Naive B cell (primary cell): Measurements from ENCODE around the gene LRRC7. TPM values are rescaled to one million over a fixed set of nuclear protein-coding genes. Genes with fewer than 3 reads are reported as not detected.

Experiments
- ATAC-seq, 2 donors: fragments of 150-1000 bp; cut with Tn5 transposase; 2 replicates each; pipeline ENCODE4 v1.10.0; 2021; ENCODE audit warnings: low read depth in 2 of 2, mild to moderate bottlenecking in 2 of 2, moderate library complexity in 2 of 2
- DNase-seq: peaks from one replicate; pipeline ENCODE4 v3.0.0; 2022
- H3K27ac Mint-ChIP-seq, 6 donors: one replicate each; pipeline ENCODE4 v1.8.0; 2020 to 2022; ENCODE audit warnings: mild to moderate bottlenecking in 6 of 6, mixed read lengths in 6 of 6, moderate library complexity in 5 of 6, inconsistent platforms in 2 of 6
- H3K27me3 Mint-ChIP-seq, 3 donors: one replicate each; pipeline ENCODE4 v1.8.0; 2021 to 2022; ENCODE audit warnings: mixed read lengths in 3 of 3, mild to moderate bottlenecking in 1 of 3
- H3K36me3 Mint-ChIP-seq, 2 donors: one replicate each; pipeline ENCODE4 v1.8.0; 2020 to 2022; ENCODE audit warnings: mixed read lengths in 2 of 2, inconsistent platforms in 1 of 2, mild to moderate bottlenecking in 1 of 2
- H3K4me1 Mint-ChIP-seq, 3 donors: one replicate each; pipeline ENCODE4 v1.8.0; 2020 to 2022; ENCODE audit warnings: mixed read lengths in 3 of 3, inconsistent platforms in 1 of 3, mild to moderate bottlenecking in 1 of 3, moderate library complexity in 1 of 3
- H3K4me3 Mint-ChIP-seq, 8 donors: one replicate each; pipeline ENCODE4 v1.8.0; 2020 to 2022; ENCODE audit warnings: mild to moderate bottlenecking in 8 of 8, mixed read lengths in 8 of 8, moderate library complexity in 8 of 8, inconsistent platforms in 2 of 8
- H3K9me3 Mint-ChIP-seq, 7 donors: one replicate each; pipeline ENCODE4 v1.8.0; 2020 to 2022; ENCODE audit warnings: mixed read lengths in 7 of 7, mild to moderate bottlenecking in 5 of 7, inconsistent platforms in 2 of 7, moderate library complexity in 1 of 7
- polyA plus RNA-seq, 6 donors: library from polyadenylated mRNA; unstranded; fragments of 300-500 nt; fragmentation: Illumina TruSeq; gene quantifications; one replicate each; pipeline ENCODE4 v1.2.3, GENCODE V29; 2021; ENCODE audit warnings: low read depth in 6 of 6

LRRC7 gene
- polyA plus RNA-seq, 6 donors from 2014 or later, result 0.13 TPM; not detected in 5

DNA sequence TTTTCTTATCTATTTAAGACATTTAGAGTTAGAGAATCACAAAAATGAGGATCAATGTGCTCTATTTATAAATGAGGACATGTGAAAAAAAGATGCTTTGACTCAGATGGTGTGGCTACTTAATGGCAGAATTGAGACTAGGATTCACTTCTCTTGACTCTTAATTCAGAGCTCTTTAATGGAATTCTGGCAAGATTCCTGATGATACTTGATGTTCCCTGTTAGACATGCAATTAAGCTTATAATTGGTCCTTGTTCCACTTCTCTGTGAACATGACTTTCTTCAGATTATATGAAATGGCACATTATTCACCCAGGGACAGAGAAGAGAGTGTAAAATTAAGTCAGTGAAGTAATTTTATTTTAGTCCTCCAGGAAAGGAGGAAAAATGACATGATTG is 165.3 kb downstream of the LRRC7 start:
- peaks cover 0 to 5% (median 0%) of the 10 kb centered on the region in 3 donors for H3K27me3 Mint-ChIP-seq
- no peak overlapping the region for H3K27ac Mint-ChIP-seq
- no peak for ATAC-seq
- H3K4me3 Mint-ChIP-seq, result no peak overlapping the region
- H3K9me3 Mint-ChIP-seq, result peaks cover 0 to 18% (median 4%) of the 10 kb centered on the region in 7 donors
- no peaks in the 10 kb centered on the region for H3K4me1 Mint-ChIP-seq
- no peaks in the 10 kb centered on the region for H3K36me3 Mint-ChIP-seq
- DNase-seq, result no peak

DNA sequence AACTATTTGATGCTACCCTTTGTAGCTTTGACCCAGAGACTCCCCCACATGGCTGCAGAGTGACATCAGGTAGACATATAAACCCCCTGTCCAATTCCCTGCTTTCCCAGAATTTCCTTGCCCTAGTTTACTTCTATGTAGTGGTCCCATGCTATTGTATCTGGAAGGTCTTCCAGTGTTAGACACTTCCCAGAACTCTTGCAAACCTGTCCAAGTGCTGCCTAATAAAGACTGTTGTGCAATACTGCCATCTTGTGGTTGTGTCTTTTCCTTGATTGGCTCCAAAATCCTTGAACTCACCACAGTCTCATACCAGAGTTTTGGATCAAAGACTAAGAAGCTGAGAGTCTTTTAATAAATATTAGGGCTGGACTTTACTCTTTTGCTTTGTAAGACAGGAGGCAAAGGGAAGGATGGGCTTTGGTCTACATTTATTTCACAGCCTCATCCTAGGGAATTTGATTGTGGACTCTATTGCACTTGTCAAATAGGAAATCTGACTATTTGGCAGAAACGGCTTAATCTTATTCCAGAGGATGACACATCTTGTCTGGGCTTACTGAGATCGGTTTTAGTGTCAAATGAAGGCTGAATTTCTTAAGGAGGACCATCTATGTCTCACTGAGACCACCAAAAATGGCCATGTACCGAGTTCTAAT is 169.9 kb downstream of the LRRC7 start:
- ATAC-seq (no peak), DNase-seq (peak; percentile 14)
- Mint-ChIP-seq H3K4me3 (no peak overlapping the region), H3K36me3 (no peaks in the 10 kb centered on the region), H3K9me3 (no peaks in the 10 kb centered on the region), H3K27ac (no peak overlapping the region), H3K27me3 (peaks cover 0 to 5% (median 0%) of the 10 kb centered on the region in 3 donors), H3K4me1 (no peaks in the 10 kb centered on the region)

DNA sequence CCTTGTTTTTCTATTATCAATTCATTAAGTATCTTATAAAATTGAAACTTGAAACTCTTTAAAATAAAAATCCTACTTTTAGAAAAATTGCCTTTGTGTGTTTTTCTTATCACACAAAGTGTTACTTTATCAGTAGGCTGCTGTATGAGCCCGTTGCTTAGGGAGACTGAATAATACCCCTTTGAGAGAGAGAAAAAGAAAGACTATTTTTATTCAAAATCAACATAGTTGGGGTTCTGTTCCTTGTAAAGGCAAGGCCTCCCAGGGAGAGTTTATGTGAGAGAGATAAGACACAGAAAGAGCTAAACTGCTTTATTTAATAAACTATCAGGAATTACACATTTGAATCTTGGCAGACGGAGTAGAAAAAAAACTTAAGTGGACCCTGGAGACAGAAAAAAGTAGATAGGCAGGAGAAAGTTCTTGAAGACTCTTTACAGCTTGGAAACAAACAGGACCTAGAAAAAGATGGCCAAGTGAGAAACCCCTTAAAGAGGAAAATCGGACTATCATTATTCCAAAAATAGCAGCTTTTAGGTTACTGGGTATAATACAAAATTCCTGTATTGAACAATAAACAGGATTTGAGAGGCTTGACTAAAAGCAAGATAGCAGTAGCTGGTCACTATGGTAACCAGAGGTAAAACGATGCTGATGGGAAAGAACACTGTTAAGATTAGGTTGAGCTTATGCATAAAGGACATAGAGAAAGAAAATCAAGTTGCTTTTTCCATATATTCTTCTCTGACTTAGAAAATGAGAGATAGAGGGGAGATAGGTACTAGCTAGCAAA is 170.9 kb downstream of the LRRC7 start:
- Mint-ChIP-seq H3K4me1 (no peaks in the 10 kb centered on the region), H3K9me3 (no peaks in the 10 kb centered on the region), H3K4me3 (no peak overlapping the region), H3K27me3 (peaks cover 0 to 6% (median 5%) of the 10 kb centered on the region in 3 donors), H3K27ac (no peak overlapping the region), H3K36me3 (no peaks in the 10 kb centered on the region)
- ATAC-seq (no peak), DNase-seq (no peak)

DNA sequence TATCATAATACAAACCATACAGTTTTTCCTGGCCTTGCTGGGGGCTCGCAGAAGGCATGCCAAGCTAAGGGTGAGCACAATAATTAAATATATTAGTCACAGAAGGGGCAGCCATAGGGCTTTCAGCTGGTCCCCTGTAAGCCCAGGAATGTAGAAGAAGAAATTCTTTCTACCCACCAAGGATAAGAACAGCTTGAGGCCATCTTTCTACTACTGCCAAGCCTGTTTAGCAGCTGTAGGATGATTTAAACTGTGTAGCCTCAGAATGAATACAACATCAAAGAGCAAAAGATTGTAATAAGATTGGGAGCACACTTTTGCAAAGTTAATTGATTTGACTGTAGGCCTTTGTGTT is 171.5 kb downstream of the LRRC7 start:
- no peaks in the 10 kb centered on the region for H3K36me3 Mint-ChIP-seq
- H3K27me3 Mint-ChIP-seq, result peaks cover 0 to 6% (median 5%) of the 10 kb centered on the region in 3 donors
- no peak overlapping the region for H3K4me3 Mint-ChIP-seq
- no peaks in the 10 kb centered on the region for H3K9me3 Mint-ChIP-seq
- DNase-seq, result no peak
- ATAC-seq, result no peak
- H3K27ac Mint-ChIP-seq, result no peak overlapping the region
- no peaks in the 10 kb centered on the region for H3K4me1 Mint-ChIP-seq

DNA sequence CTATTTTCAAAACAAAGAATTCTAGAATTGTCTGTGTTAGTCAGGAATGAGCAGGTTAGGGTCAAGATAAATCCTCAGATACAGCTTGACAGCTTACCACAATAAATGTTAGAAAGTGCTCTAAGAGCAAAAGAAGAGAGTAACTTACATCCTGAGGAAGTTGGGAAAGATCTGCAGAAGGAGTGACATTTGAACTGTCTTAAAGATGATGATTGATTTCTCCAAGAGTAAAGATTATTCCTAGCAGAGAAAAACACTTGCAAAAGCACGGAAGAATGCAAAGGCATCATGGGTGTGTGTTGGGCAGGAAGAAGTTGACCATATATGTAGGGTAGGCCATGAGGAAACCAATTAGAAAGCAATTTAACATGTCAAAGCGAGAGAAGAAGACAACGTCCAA is 175.4 kb downstream of the LRRC7 start:
- ATAC-seq (no peak), DNase-seq (no peak)
- Mint-ChIP-seq H3K27ac (no peak overlapping the region), H3K27me3 (peaks cover 0 to 6% (median 0%) of the 10 kb centered on the region in 3 donors), H3K36me3 (no peaks in the 10 kb centered on the region), H3K4me1 (no peaks in the 10 kb centered on the region), H3K9me3 (no peaks in the 10 kb centered on the region), H3K4me3 (no peak overlapping the region)

DNA sequence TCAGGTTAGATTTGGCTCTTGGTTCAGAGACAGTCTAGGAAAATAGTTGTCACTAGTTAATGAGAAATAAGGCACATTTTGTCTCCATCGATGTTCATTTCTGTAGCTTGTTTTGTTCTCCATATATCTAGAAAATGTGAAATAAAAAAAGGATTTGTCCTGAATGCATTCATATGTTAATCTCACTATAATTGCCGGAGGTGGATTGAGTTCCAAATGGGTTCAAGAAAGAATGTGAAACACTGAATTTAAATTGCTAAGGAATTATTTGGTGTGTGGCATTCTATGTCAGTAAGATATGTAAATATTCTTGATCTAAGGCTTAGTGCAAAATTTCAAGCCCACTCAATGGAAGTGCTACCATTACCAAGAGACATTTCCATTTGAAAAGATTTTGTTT is 176.7 kb downstream of the LRRC7 start:
- Mint-ChIP-seq H3K27me3 (peaks cover 0 to 6% (median 0%) of the 10 kb centered on the region in 3 donors), H3K27ac (no peak overlapping the region), H3K9me3 (no peaks in the 10 kb centered on the region), H3K4me1 (no peaks in the 10 kb centered on the region), H3K36me3 (no peaks in the 10 kb centered on the region), H3K4me3 (no peak overlapping the region)
- DNase-seq, result no peak
- ATAC-seq, result no peak

DNA sequence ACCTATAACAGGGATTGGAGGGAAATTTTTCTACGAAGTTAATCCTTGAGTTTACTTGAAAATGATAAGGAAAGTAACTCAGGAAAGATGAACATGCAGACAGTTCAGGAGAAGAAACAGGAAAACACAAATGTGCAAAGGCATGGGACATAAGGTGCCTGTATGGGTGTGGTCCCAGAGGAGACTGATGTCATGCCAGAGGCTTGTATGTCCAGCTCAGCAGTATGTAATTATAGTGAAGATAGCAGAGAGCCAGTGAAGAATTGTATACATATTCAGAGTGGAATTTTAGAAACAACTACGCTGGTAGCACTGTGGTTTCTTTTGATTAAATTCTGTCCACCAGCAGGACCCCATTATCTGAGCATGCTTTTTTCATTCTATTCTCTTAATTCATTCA is 179.5 kb downstream of the LRRC7 start:
- Mint-ChIP-seq H3K36me3 (no peaks in the 10 kb centered on the region), H3K27ac (no peak overlapping the region), H3K9me3 (no peaks in the 10 kb centered on the region), H3K4me1 (no peaks in the 10 kb centered on the region), H3K4me3 (no peak overlapping the region), H3K27me3 (peaks cover 0 to 6% (median 0%) of the 10 kb centered on the region in 3 donors)
- ATAC-seq, result no peak
- no peak for DNase-seq

DNA sequence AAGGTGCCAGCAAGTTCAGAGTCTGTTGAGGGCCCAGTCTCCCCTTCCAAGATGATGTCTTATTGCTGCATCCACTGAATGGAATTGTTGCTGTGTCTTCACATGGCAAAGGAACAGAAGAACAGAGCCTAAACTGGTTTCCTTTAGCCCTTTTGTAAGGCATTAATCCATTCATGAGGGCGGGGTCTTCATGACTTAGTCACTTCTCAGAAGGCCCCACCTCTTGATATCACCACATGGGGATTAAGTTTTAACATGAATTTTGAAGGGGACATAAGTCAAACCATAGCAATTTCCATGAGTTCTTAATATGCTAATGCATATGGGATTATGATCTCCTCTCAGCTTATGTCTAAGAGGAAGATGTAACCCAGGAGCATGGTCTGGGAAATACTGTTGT is 182.9 kb downstream of the LRRC7 start:
- Mint-ChIP-seq H3K27me3 (no peaks in the 10 kb centered on the region), H3K27ac (no peak overlapping the region), H3K36me3 (no peaks in the 10 kb centered on the region), H3K4me1 (no peaks in the 10 kb centered on the region), H3K9me3 (no peaks in the 10 kb centered on the region), H3K4me3 (no peak overlapping the region)
- no peak for ATAC-seq
- no peak for DNase-seq

DNA sequence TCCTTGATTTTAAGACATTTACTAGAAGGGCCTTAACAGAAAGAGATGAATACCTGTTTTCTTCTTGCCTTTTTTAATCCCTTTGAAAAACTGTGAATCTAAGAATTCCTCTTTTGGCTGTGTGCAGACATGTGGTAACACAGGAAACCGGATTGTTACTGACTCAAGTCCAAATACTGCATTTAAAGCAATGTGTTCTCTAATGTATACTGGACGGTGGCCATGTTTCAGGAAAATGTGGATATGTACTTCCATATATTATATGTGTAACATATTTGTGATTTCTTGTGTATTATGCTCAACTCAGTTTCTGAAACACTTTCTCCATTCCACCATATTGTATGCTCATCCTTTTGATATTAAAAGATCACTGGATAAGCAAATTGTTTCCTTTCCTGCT is 185.1 kb downstream of the LRRC7 start:
- no peak for DNase-seq
- H3K9me3 Mint-ChIP-seq, result no peaks in the 10 kb centered on the region
- no peak overlapping the region for H3K4me3 Mint-ChIP-seq
- H3K27ac Mint-ChIP-seq, result no peak overlapping the region
- H3K36me3 Mint-ChIP-seq, result no peaks in the 10 kb centered on the region
- H3K4me1 Mint-ChIP-seq, result no peaks in the 10 kb centered on the region
- ATAC-seq, result no peak
- no peaks in the 10 kb centered on the region for H3K27me3 Mint-ChIP-seq

DNA sequence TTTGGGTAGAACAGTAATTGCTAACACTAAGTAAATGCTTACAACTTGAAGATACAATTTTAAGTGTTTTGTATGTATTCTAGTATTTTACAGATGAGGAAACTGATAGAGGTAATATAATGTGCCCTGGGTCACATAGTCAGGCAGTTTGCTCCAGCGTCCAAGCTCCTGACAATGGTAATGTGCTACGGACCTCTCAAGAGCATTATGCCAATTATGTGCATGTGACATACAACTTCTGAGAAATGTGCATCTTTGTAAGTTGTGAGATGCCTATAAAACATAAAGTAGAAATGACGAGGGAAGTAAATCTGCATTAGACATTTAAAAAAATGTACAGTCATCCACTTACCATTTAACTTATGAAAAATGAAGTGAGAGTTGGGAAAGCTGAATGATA is 186.8 kb downstream of the LRRC7 start:
- H3K9me3 Mint-ChIP-seq, result no peaks in the 10 kb centered on the region
- no peaks in the 10 kb centered on the region for H3K36me3 Mint-ChIP-seq
- ATAC-seq (no peak), DNase-seq (no peak)
- H3K4me3 Mint-ChIP-seq, result no peak overlapping the region
- H3K27me3 Mint-ChIP-seq, result no peaks in the 10 kb centered on the region
- H3K4me1 Mint-ChIP-seq, result no peaks in the 10 kb centered on the region
- no peak overlapping the region for H3K27ac Mint-ChIP-seq

DNA sequence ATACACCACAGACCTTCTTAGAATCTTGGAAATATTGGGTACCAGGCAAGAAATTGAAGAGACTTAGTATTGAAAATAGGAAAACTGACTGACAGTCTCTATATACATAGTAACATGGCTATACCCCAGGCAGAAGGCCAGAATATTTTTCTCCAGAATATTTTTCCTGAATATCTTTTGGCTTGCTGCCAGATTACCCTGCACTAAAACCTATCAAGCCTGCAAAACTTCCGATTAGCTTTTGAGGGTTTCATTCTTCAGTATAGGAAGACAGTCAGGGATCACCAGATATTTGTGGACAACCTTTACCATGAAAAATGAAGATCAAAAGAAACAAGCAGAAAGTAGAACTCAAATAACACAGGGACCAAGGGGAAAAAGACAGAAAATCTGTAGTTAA is 187.9 kb downstream of the LRRC7 start:
- H3K27ac Mint-ChIP-seq, result no peak overlapping the region

DNA sequence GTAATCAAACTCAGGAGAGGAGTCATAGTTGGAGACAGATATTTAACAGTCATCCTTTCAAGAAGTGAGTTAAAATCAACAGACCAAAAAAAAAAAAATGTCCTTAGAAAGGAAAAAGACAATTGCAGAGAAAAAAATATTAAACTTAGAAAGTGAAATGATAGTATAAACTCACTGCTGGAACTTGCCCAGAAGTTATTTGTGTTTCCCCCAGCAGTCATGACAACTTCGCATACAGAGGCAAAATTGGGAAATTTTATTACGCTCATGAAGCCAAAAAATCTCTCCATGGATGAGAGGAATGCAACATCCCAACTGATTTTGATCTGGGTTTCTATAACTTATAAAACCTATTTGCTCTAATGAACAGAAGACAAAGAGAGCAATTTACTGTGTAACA is 198.2 kb downstream of the LRRC7 start:
- Mint-ChIP-seq H3K4me1 (no peaks in the 10 kb centered on the region), H3K9me3 (peaks cover 0 to 1% (median 0%) of the 10 kb centered on the region in 7 donors), H3K36me3 (no peaks in the 10 kb centered on the region), H3K4me3 (no peak overlapping the region), H3K27me3 (no peaks in the 10 kb centered on the region), H3K27ac (no peak overlapping the region)
- ATAC-seq (no peak), DNase-seq (no peak)

More for the DNA sequence above, 187.9 kb downstream of the LRRC7 start:
- Mint-ChIP-seq H3K36me3 (no peaks in the 10 kb centered on the region), H3K27me3 (no peaks in the 10 kb centered on the region), H3K9me3 (no peaks in the 10 kb centered on the region), H3K4me1 (no peaks in the 10 kb centered on the region), H3K4me3 (no peak overlapping the region)
- no peak for DNase-seq
- ATAC-seq, result no peak

DNA sequence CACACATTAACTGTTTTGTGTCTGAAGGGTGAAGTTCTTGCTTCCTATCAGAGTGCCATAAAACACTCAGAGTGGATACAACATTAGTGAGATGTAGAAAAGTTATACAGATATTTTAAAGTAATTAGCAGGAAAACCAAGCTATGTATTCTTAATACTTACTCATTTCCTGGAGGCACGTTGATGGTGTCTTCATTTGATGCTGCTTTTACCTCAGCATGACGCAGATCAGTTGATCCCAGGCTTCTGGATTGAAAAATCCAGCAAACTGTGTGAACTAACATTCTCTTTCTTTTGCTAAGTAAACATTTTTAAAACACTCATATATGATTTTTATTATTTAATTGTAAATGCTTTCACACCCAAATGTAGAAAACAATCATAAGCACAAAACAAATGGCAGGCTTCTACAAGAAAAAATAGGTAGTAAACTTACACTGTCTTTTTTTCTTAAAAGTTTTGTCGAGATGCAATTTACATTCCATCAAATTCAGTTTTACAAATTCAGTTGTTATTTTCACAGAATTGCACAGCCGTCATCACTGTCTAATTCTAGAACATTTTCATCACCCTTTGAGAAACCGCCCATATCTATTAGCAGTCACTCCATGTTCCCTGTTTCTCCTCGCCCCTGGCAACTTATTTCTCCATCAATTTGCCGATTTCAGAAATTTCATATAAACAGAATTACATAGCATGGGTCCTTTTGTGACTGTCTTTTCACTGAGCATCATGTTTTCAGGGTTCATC is 198.9 kb downstream of the LRRC7 start:
- DNase-seq, result no peak
- Mint-ChIP-seq H3K9me3 (peaks cover 0 to 1% (median 0%) of the 10 kb centered on the region in 7 donors), H3K27me3 (no peaks in the 10 kb centered on the region), H3K4me1 (no peaks in the 10 kb centered on the region), H3K27ac (no peak overlapping the region), H3K36me3 (no peaks in the 10 kb centered on the region), H3K4me3 (no peak overlapping the region)
- ATAC-seq, result no peak

DNA sequence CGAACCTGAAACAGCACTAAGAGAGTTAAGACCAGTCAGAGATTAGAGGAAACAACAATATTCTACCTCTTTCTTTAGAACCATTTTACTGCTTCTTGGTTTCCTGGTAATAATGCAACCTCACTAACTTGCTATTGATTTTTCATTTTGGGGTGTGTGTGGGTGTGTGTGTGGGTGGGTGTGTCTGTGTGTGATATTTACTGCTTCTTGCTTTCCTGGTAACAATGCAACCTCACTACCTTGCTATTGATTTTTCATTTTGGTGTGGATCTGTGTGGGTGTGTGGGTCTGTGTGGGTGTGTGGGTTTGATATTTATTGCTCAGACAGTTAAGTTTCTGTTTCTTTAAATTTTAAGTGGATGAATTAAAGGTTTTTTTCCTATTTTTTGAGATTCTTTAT is 208.8 kb downstream of the LRRC7 start:
- Mint-ChIP-seq H3K9me3 (peaks cover 0 to 2% (median 0%) of the 10 kb centered on the region in 7 donors), H3K27me3 (no peaks in the 10 kb centered on the region), H3K4me3 (no peak overlapping the region), H3K4me1 (no peaks in the 10 kb centered on the region), H3K27ac (no peak overlapping the region), H3K36me3 (no peaks in the 10 kb centered on the region)
- no peak for DNase-seq
- ATAC-seq, result no peak
